DOHH2 (cell line): Measurements from ENCODE around the gene OXNAD1.

Experiments used
- EZH2phosphoT487 ChIP-seq: fragments of 200-600 bp; sonication (generic); IDR thresholded peaks from 2 replicates; pipeline ENCODE4 v1.6.1; 2017; ENCODE audit warnings: borderline replicate concordance, mild to moderate bottlenecking, antibody characterized with exemption, low read length, moderate library complexity, mixed read lengths
- TF ChIP-seq, protein P1 (sequence below): fragments of 200-600 bp; sonication (generic); IDR thresholded peaks from one replicate; pipeline ENCODE4 v1.5.1; 2014; ENCODE audit warnings: antibody characterized with exemption, mild to moderate bottlenecking, low read depth, low read length; ENCODE audit not compliant: poor library complexity, severe bottlenecking

DNA sequence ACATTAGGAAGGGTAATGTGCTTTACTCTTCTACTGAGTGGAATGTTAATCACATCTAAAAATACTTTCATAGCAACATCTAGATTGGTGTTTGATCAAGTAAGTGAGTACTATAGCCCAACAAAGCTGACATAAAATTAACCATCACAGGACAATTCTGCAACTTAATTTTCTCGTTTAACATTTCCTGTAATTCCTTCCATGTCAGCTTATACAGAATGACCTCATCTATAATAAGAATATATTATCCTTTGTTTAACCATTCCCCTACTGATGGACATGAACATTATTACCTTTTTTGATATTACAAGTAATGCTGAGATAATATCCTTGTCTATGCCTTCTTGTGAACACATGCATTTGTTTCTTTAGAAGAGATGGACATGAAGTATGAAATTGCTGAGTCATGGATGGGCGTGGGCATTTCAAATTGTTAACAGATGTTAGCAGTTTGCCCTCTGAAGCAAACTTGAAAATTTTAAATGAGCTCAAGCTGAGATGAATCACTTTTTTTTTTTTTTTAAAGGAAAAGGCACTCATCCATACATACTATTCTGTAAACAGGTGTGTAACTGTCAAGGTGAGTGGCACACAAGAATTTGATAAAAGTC, 85.1 kb downstream of the OXNAD1 start:
- TF ChIP-seq, protein P1, sequence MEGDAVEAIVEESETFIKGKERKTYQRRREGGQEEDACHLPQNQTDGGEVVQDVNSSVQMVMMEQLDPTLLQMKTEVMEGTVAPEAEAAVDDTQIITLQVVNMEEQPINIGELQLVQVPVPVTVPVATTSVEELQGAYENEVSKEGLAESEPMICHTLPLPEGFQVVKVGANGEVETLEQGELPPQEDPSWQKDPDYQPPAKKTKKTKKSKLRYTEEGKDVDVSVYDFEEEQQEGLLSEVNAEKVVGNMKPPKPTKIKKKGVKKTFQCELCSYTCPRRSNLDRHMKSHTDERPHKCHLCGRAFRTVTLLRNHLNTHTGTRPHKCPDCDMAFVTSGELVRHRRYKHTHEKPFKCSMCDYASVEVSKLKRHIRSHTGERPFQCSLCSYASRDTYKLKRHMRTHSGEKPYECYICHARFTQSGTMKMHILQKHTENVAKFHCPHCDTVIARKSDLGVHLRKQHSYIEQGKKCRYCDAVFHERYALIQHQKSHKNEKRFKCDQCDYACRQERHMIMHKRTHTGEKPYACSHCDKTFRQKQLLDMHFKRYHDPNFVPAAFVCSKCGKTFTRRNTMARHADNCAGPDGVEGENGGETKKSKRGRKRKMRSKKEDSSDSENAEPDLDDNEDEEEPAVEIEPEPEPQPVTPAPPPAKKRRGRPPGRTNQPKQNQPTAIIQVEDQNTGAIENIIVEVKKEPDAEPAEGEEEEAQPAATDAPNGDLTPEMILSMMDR: no peak
- no peak for TF ChIP-seq EZH2phosphoT487
